ENCODE results near the gene DOCK9.

DOCK9 gene

GRCh38 chr13:98998831-98999638, 21.2 kb upstream of the DOCK9 start:
- DNase-seq: peak; percentile 18

- DNase-seq: no peak
Observed at GRCh38 chr13:98997738-98998641, 20.1 kb upstream of the DOCK9 start.

- no peak for DNase-seq
Observed at GRCh38 chr13:98997011-98997730, 19.3 kb upstream of the DOCK9 start.

GRCh38 chr13:98996046-98996445, 18.2 kb upstream of the DOCK9 start:
- no peak for DNase-seq

- no peak for DNase-seq
Observed at GRCh38 chr13:98994896-98995295, 17.0 kb upstream of the DOCK9 start.

- no peak for DNase-seq
Observed at GRCh38 chr13:98994080-98994479, 16.2 kb upstream of the DOCK9 start.

- no peak for DNase-seq
Observed at GRCh38 chr13:98992355-98992754, 14.5 kb upstream of the DOCK9 start.

- DNase-seq: no peak
Observed at GRCh38 chr13:98990701-98991100, 12.8 kb upstream of the DOCK9 start.

- no peak for DNase-seq
Observed at GRCh38 chr13:98989469-98990235, 11.8 kb upstream of the DOCK9 start.

GRCh38 chr13:98988780-98989179, 10.9 kb upstream of the DOCK9 start:
- DNase-seq: no peak

- no peak for DNase-seq
Observed at GRCh38 chr13:98988277-98988676, 10.4 kb upstream of the DOCK9 start.

- DNase-seq: no peak
Observed at GRCh38 chr13:98987275-98987674, 9.4 kb upstream of the DOCK9 start.

- no peak for DNase-seq
Observed at GRCh38 chr13:98986226-98986846, 8.5 kb upstream of the DOCK9 start.

GRCh38 chr13:98985591-98985990, 7.7 kb upstream of the DOCK9 start:
- no peak for DNase-seq

GRCh38 chr13:98984983-98985382, 7.1 kb upstream of the DOCK9 start:
- no peak for DNase-seq

GRCh38 chr13:98984118-98984517, 6.3 kb upstream of the DOCK9 start:
- DNase-seq: no peak

- no peak for DNase-seq
Observed at GRCh38 chr13:98983182-98983581, 5.3 kb upstream of the DOCK9 start.

- DNase-seq: no peak
Observed at GRCh38 chr13:98981369-98982080, 3.7 kb upstream of the DOCK9 start.

GRCh38 chr13:98979012-98979660, 1.3 kb upstream of the DOCK9 start:
- no peak for DNase-seq

GRCh38 chr13:98978280-98978679, 416 bp upstream of the DOCK9 start:
- no peak for DNase-seq

- no peak for DNase-seq
Observed at GRCh38 chr13:98976941-98977340, 923 bp downstream of the DOCK9 start.
